Heart left ventricle (tissue), 16 donors: ENCODE data around the gene BCL6. TPM values are rescaled to one million over a fixed set of nuclear protein-coding genes. Genes with fewer than 3 reads are reported as not detected.

Experiments
- ATAC-seq, 4 donors: fragments of 200-7000 bp; cut with Tn5 transposase; one replicate each; pipeline ENCODE4 v1.9.1; 2020 to 2022; ENCODE audit warnings: moderate library complexity in 4 of 4, mild to moderate bottlenecking in 3 of 4, moderate number of reproducible peaks in 1 of 4
- DNase-seq, 5 donors: peaks; one replicate each; pipeline ENCODE4 v3.0.0-alpha.2; 2020
- H3K27ac ChIP-seq, 12 donors: fragments of 200-600 bp; sonication (generic) in 4 of 12; one replicate each; pipeline versions ENCODE4 v1.5.0 to v1.8.0; 2016 to 2022; ENCODE audit warnings: mild to moderate bottlenecking in 2 of 12
- H3K27me3 ChIP-seq, 9 donors: fragments of 200-600 bp; sonication (generic) in 2 of 9; one replicate each; pipeline versions ENCODE4 v1.5.1 to v1.8.0; 2016 to 2022; ENCODE audit warnings: mild to moderate bottlenecking in 3 of 9
- H3K36me3 ChIP-seq, 9 donors: fragments of 200-600 bp; sonication (generic) in 2 of 9; one replicate each; pipeline versions ENCODE4 v1.5.0 to v1.8.0; 2018 to 2022; ENCODE audit warnings: mild to moderate bottlenecking in 2 of 9
- H3K4me1 ChIP-seq, 12 donors: fragments of 200-600 bp; sonication (generic) in 4 of 12; one replicate each; pipeline versions ENCODE4 v1.5.0 to v1.8.0; 2016 to 2022; ENCODE audit warnings: mild to moderate bottlenecking in 3 of 12
- H3K4me3 ChIP-seq, 12 donors: fragments of 200-600 bp; sonication (generic) in 4 of 12; one replicate each; pipeline versions ENCODE4 v1.5.0 to v1.8.0; 2017 to 2022; ENCODE audit warnings: mild to moderate bottlenecking in 9 of 12, moderate library complexity in 4 of 12
- H3K9me3 ChIP-seq, 12 donors: fragments of 200-600 bp; sonication (generic) in 4 of 12; one replicate each; pipeline versions ENCODE4 v1.5.0 to v1.8.0; 2016 to 2022; ENCODE audit warnings: mild to moderate bottlenecking in 1 of 12
- POLR2A ChIP-seq, 2 donors: fragments of 450-650 bp; IDR thresholded peaks; one replicate each; pipeline ENCODE4 v1.6.1; 2017; ENCODE audit warnings: antibody characterized with exemption in 2 of 2, mild to moderate bottlenecking in 2 of 2, moderate library complexity in 2 of 2
- WGBS, 4 donors: extraction: QIAGEN DNeasy Blood & Tissue Kit in 2 of 4; methylation state at CpG; one replicate each; pipeline versions ENCODE4 v1.1.5 to v1.1.7; 2013 to 2018; 5-methylcytosine and 5-hydroxymethylcytosine counted together
- intact Hi-C, 10 donors: fragments of 100-400 bp; cut with DNase I; formaldehyde crosslinking; loops; one replicate each; pipeline versions ENCODE4 v1.11.1 to v1.14.2; 2022
- polyA plus RNA-seq, 2 donors: library from polyadenylated mRNA; stranded (reverse); fragments of 200-250 nt; gene quantifications; one replicate each; pipeline ENCODE4 v1.2.3, GENCODE V29; 2013
- total RNA-seq, 9 donors: library from RNA; depleted of rRNA in 2 of 9; stranded (reverse); fragments of >200 nt in 2 of 9; fragmentation: NEBNext Ultra II Directional in 3 of 9; extraction: Animal tissue kit (Norgen Biotek cat#: 25700) in 3 of 9; gene quantifications; one replicate each; pipeline versions ENCODE4 v1.1.0 to v1.2.4, GENCODE V29; 2016 to 2023
- TF ChIP-seq, protein P1 (sequence below), 12 donors: fragments of 200-600 bp; sonication (generic) in 4 of 12; IDR thresholded peaks; one replicate each; pipeline versions ENCODE4 v1.5.0 to v1.8.0; 2018 to 2022; ENCODE audit warnings: antibody characterized with exemption in 12 of 12, mild to moderate bottlenecking in 5 of 12
- donor health status: ischemic (EF 13 %, LVEDD 7.1; RV severe dilation, severe dysfunction).
- donor health status: healthy with polysubstance abuse.
- donor health status: DM: no; HTN: yes; CAD: no.
- donor health status: DM: no; HTN: no; CAD: no.
- donor health status: ischemic (EF 25% LVEDD 6.9; RV normal size, moderate dysfunction).
- donor health status: ischemic (EF 25% LVEDD 5.7; RV mildly dilated, moderate dysfunction).
- donor health status: healthy.
- donor health status: DM: yes; HTN: yes; CAD: no.
- donor health status: ischemic (EF 35%, LVEDD 5.7; RV mildly dilated, moderate dysfunction).
- donor health status: nonischemic (EF 11% LVEDD 7.7; RV severe dilation, severe dysfunction).
- donor health status: DM: yes; HTN: yes; CAD: no.
- donor health status: PGD.
- donor health status: ischemic (EF 29% LVEDD 5.4; RV normal size, mild dysfunction).
- donor health status: nonischemic (EF 23%, LVEDD 6.1; RV moderate dilation, normal function).

The BCL6 gene
- total and polyA plus RNA-seq, 11 donors: 29.3 to 109 (median 45.7) TPM

- intact Hi-C loops: loop anchor here in 1 of 10 donors (10.0 kb wide), 1 partner anchor 494 kb away; no protein-coding TSS in a partner anchor
- ATAC-seq (no peak), DNase-seq (no peak)
Measured at GRCh38 chr3:187708696-187709095, 36.6 kb downstream of the BCL6 start.

DNA sequence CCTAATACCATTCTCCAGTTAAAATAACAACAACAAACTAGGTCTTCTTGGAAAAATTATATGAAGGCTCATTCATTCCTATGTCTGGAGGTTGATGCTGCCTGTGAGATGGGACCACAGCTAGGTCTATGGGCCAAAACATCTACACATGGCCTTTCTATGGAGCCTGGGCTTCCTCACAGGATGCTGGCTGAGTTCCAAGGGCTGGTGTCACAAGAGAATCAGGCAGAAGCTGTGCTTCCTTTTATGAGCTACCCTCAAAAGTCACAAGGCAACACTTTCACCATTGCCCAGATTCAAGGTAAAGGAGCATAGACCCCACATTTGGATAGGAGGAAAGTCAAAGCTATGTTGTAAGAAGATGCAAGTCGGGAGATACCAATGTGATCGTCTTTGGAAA is 38.3 kb downstream of the BCL6 start:
- TF ChIP-seq, protein P1, sequence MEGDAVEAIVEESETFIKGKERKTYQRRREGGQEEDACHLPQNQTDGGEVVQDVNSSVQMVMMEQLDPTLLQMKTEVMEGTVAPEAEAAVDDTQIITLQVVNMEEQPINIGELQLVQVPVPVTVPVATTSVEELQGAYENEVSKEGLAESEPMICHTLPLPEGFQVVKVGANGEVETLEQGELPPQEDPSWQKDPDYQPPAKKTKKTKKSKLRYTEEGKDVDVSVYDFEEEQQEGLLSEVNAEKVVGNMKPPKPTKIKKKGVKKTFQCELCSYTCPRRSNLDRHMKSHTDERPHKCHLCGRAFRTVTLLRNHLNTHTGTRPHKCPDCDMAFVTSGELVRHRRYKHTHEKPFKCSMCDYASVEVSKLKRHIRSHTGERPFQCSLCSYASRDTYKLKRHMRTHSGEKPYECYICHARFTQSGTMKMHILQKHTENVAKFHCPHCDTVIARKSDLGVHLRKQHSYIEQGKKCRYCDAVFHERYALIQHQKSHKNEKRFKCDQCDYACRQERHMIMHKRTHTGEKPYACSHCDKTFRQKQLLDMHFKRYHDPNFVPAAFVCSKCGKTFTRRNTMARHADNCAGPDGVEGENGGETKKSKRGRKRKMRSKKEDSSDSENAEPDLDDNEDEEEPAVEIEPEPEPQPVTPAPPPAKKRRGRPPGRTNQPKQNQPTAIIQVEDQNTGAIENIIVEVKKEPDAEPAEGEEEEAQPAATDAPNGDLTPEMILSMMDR (IDR thresholded peaks at IDR 0.05): no peak
- TF ChIP-seq POLR2A (IDR thresholded peaks at IDR 0.05): no peak
- Histone ChIP-seq H3K27me3 (no peaks in the 10 kb centered on the region), H3K4me1 (peaks cover 0 to 16% (median under 1%) of the 10 kb centered on the region in 12 donors), H3K4me3 (no peak overlapping the region), H3K9me3 (no peaks in the 10 kb centered on the region), H3K36me3 (no peaks in the 10 kb centered on the region), H3K27ac (no peak overlapping the region)
- ATAC-seq (no peak), DNase-seq (peak in 3 of 5 donors; percentile 46 to 72 (median 57))
- WGBS, 4 donors: 79 to 95% (median 86%) methylated on average over 2 of the region's 2 CpGs
- intact Hi-C loops: loop anchor here in 1 of 10 donors (10.0 kb wide), 1 partner anchor 492 kb away; no protein-coding TSS in a partner anchor

More at GRCh38 chr3:187708696-187709095, 36.6 kb downstream of the BCL6 start:
- Histone ChIP-seq H3K27me3 (no peaks in the 10 kb centered on the region), H3K27ac (no peak overlapping the region), H3K4me3 (no peak overlapping the region), H3K36me3 (no peaks in the 10 kb centered on the region), H3K9me3 (no peaks in the 10 kb centered on the region), H3K4me1 (peaks cover 0 to 18% (median 1%) of the 10 kb centered on the region in 12 donors)
- TF ChIP-seq POLR2A (IDR thresholded peaks at IDR 0.05): no peak
- TF ChIP-seq, protein P1 (IDR thresholded peaks at IDR 0.05): no peak

DNA sequence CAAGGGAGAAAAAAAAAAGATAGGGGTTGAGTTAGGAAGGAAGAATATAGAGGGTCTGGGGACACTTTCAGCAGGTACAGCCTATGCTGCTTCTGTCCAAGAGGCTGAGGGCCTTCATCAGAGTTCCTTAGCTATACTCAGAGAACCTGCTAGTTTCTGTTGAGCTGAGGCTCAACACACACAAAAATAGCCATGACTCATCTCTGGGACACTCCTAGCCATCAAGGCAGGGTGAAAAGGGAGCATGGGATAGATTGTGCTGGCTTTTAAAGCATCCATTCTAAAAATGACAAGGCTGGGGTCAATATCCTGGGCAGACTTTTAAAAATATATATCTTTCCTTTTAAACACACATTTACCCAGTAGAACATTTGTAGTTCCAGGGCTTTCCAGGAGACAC is 40.1 kb downstream of the BCL6 start:
- Histone ChIP-seq H3K4me3 (no peak overlapping the region), H3K27me3 (no peaks in the 10 kb centered on the region), H3K9me3 (no peaks in the 10 kb centered on the region), H3K4me1 (peaks cover 0 to 16% (median under 1%) of the 10 kb centered on the region in 12 donors), H3K27ac (peak overlapping the region in 9 of 12 donors; percentile 1 to 52 (median 33)), H3K36me3 (no peaks in the 10 kb centered on the region)
- DNase-seq: no peak
- intact Hi-C loops: loop anchor here in 1 of 10 donors (10.0 kb wide), 1 partner anchor 490 kb away; no protein-coding TSS in a partner anchor
- TF ChIP-seq POLR2A (IDR thresholded peaks at IDR 0.05): no peak
- TF ChIP-seq, protein P1 (IDR thresholded peaks at IDR 0.05): no peak
- peak; percentile 64 to 92 (median 90) for ATAC-seq

DNA sequence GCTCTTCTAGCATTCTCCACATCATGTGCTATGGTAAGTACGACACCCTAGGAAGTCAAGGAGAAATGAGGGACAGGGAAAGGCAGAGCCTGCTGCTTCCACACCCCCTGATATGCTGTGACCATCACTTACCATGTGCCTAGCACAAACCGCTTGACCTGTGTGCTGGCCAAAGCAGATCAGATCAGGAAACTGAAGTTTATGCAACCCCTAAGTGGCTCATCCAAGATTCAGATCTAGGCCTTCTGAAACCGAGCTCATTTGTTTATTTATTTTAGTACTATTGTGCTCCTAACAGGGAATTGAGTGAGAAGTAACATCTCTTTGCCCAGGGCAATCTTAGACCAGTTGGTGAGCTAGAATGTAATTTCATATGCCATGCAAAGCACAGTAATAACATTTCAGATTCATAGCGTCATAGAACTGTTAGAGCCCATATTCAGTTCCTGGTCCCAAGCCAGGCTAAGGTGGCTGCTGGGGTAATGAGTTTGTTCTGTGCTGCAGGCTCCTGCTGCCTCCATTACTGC is 42.7 kb downstream of the BCL6 start, which contains the start of gene RTP2:
TSS of gene RTP2 (minus strand) at position 51 of the 527 bp plus-strand sequence. CDS start 429 bp downstream, outside the sequence.
- Histone ChIP-seq H3K4me3 (no peak within 1 kb of the TSS), H3K27me3 (no peaks in the 10 kb centered on the region), H3K9me3 (no peaks in the 10 kb centered on the region), H3K36me3 (no peaks in the 10 kb centered on the region), H3K4me1 (peaks cover 0 to 16% (median under 1%) of the 10 kb centered on the region in 12 donors), H3K27ac (no peak within 1 kb of the TSS)
- ATAC-seq: no peak
- TF ChIP-seq, protein P1 (IDR thresholded peaks at IDR 0.05): no peak
- TF ChIP-seq POLR2A (IDR thresholded peaks at IDR 0.05): no peak
- 63 to 72% (median 67%) methylated on average over 4 of the region's 4 CpGs for WGBS, 4 donors
- intact Hi-C loops: loop anchor here in 1 of 10 donors (10.0 kb wide), 1 partner anchor 488 kb away; no protein-coding TSS in a partner anchor
- no peak for DNase-seq
